ENCODE data around the gene HTRA2. TPM values are rescaled to one million over a fixed set of nuclear protein-coding genes. Genes with fewer than 3 reads are reported as not detected.

The HTRA2 gene
- total RNA-seq, 4 donors from 2014 or later, result 8.6 to 29.6 (median 21.0) TPM

DNA sequence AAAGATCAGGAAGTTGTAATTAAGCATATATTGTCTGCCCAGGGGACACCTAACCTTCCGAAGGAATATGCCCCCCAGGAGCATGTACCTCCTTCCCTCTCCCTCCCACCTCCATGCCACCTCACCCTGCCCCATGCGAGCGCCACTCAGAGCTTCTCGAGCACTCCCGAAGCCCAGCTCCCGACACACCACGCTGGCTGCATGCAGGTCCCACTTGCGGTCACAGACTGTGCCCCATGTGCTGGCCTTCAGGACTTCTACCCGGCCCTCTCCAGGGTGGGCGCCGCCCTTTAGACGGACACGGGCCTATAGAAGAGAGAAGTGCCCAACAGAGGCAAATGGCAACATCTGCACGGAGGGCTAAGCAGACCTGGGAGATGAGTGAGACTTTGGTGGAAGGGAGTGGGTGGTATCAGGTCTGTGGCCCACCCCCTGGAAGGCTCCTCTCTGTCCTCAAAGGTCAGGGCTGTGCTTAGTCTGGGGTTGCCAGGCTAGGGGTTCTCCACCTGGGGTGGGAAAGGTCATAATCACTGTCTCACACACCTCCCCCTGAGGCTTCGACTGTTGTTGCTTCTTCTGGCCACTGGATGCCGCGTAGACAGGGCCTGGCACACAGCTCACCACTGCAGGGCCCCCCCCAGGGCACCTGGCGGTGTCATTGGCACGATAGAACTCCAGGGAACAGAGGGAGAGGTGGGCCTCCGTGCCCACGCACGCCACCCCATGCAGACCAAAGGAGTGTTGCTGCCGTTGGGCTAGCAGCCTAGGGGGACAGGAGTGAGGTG, 6.6 kb downstream of the HTRA2 start:
- TF ChIP-seq POLR2AphosphoS5 (IDR thresholded peaks at IDR 0.05), result no peak
- TF ChIP-seq, protein P1, sequence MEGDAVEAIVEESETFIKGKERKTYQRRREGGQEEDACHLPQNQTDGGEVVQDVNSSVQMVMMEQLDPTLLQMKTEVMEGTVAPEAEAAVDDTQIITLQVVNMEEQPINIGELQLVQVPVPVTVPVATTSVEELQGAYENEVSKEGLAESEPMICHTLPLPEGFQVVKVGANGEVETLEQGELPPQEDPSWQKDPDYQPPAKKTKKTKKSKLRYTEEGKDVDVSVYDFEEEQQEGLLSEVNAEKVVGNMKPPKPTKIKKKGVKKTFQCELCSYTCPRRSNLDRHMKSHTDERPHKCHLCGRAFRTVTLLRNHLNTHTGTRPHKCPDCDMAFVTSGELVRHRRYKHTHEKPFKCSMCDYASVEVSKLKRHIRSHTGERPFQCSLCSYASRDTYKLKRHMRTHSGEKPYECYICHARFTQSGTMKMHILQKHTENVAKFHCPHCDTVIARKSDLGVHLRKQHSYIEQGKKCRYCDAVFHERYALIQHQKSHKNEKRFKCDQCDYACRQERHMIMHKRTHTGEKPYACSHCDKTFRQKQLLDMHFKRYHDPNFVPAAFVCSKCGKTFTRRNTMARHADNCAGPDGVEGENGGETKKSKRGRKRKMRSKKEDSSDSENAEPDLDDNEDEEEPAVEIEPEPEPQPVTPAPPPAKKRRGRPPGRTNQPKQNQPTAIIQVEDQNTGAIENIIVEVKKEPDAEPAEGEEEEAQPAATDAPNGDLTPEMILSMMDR (IDR thresholded peaks at IDR 0.05), result no peak
- H3K27ac ChIP-seq, result no peak overlapping the region
- H3K4me1 ChIP-seq, result peaks cover 0 to 8% (median under 1%) of the 10 kb centered on the region in 4 donors
- no peaks in the 10 kb centered on the region for H3K9me3 ChIP-seq
- DNase-seq, result no peak
- H3K27me3 ChIP-seq, result no peaks in the 10 kb centered on the region
- H3K4me3 ChIP-seq, result no peak overlapping the region
- intact Hi-C loops (cut with DNase I; ENCODE audit: low total_unique reads) (no loop called here), in situ Hi-C loops (cut with MboI; ENCODE audit: low pct_ligation_motif_present in 1 of 4, low pct_unique_long_range_greater_than_20kb in 1 of 4, low sequenced_read_pairs in 3 of 4) (no loop called here)
- 79 to 85% methylated on average over 8 to 23 of the region's 23 CpGs for whole genome bisulfite sequencing, 2 donors (ENCODE audit: low coverage in 1 of 2)
- H3K36me3 ChIP-seq, result peaks cover 0 to 4% (median 0%) of the 10 kb centered on the region in 4 donors

DNA sequence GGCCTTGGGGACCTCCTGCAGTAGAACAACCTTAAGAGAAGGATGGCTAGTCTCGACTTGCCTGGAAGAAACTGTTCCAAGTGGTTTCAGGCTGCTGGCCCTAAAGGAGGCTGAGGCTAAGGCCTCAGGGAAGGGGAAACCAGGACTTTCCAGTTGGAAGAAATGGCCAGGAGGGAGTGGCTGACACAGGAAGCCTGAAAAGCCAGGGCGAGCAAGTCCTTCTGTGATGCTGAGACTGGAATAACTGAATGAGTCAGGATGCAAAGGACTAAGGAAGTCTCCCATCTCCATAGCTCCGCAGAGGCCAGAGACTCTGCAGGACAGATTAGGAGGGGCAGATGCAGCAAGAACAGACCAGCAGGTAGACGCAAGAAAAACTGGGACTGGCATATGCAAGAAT, 7.4 kb downstream of the HTRA2 start:
- Histone ChIP-seq H3K4me3 (no peak overlapping the region), H3K9me3 (no peaks in the 10 kb centered on the region), H3K27me3 (no peaks in the 10 kb centered on the region), H3K27ac (no peak overlapping the region), H3K36me3 (peaks cover 0 to 4% (median 0%) of the 10 kb centered on the region in 4 donors), H3K4me1 (peaks cover 0 to under 1% (median 0%) of the 10 kb centered on the region in 4 donors)
- in situ Hi-C loops (cut with MboI; ENCODE audit: low pct_ligation_motif_present in 1 of 4, low pct_unique_long_range_greater_than_20kb in 1 of 4, low sequenced_read_pairs in 3 of 4), result no loop called here
- DNase-seq, result no peak
- intact Hi-C loops (cut with DNase I; ENCODE audit: low total_unique reads), result no loop called here
- 71 to 83% methylated on average over 2 to 4 of the region's 4 CpGs for WGBS, 2 donors (ENCODE audit: low coverage in 1 of 2)
- TF ChIP-seq EP300 (IDR thresholded peaks at IDR 0.05; ENCODE audit: low read depth) (no peak), POLR2AphosphoS5 (IDR thresholded peaks at IDR 0.05) (no peak), POLR2A (IDR thresholded peaks at IDR 0.05) (no peak)
- TF ChIP-seq, protein P1 (IDR thresholded peaks at IDR 0.05), result no peak

DNA sequence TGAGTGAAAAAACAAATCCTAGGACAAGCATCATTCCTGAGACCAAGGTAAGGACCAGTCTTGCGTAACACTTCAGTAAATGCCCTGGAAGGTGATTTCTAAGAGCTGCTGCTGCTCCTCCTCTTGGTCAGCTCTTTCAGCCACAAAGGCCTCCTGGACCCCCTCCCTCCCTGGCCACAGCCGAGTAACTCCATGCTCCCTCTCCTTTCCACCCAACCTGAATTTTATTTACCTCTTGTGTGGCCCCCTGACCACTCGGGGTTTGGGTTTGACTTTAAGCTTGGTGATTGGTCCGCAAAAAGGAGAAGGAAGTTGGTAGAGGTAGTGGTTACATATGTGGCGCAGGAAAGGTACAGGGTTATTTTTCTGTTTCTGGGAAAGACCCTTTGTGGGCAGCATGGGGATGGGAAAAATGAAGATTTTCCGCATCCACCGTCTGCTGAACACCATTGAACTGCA, 9.2 kb downstream of the HTRA2 start:
- H3K4me3 ChIP-seq, result no peak overlapping the region
- H3K27me3 ChIP-seq, result no peaks in the 10 kb centered on the region
- TF ChIP-seq, protein P1 (IDR thresholded peaks at IDR 0.05), result no peak
- TF ChIP-seq POLR2AphosphoS5 (IDR thresholded peaks at IDR 0.05), result no peak
- no peak for TF ChIP-seq EP300 (IDR thresholded peaks at IDR 0.05; ENCODE audit: low read depth)
- in situ Hi-C loops (cut with MboI; ENCODE audit: low pct_ligation_motif_present in 1 of 4, low pct_unique_long_range_greater_than_20kb in 1 of 4, low sequenced_read_pairs in 3 of 4) (no loop called here), intact Hi-C loops (cut with DNase I; ENCODE audit: low total_unique reads) (no loop called here)
- H3K4me1 ChIP-seq, result no peaks in the 10 kb centered on the region
- no peak overlapping the region for H3K27ac ChIP-seq
- H3K9me3 ChIP-seq, result no peaks in the 10 kb centered on the region
- DNase-seq, result no peak
- H3K36me3 ChIP-seq, result no peaks in the 10 kb centered on the region
- WGBS, 2 donors (ENCODE audit: low coverage in 1 of 2), result 61 to 100% methylated on average over 1 to 7 of the region's 7 CpGs

DNA sequence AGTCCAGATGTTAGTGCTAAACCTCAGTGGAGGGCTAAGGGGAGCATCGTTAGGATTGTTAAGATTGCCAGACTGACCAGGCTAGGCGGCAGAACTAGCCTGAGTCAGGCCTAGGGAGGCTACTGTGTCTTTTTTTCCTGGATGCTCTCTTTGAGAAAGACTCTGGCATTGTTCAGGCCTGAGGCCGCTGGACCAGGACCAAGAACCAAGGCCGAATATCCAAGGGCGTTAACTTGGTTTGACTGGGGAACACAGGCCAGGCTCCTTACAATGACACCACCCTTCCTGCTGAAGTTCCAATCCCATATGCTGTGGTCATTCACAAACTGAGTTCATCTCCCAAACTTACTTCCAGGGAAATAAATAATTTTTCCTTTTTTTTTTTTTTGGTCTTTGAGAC, 10.6 kb downstream of the HTRA2 start:
- in situ Hi-C loops (cut with MboI; ENCODE audit: low pct_ligation_motif_present in 1 of 4, low pct_unique_long_range_greater_than_20kb in 1 of 4, low sequenced_read_pairs in 3 of 4), result no loop called here
- no peaks in the 10 kb centered on the region for H3K9me3 ChIP-seq
- no peaks in the 10 kb centered on the region for H3K36me3 ChIP-seq
- WGBS, 2 donors (ENCODE audit: low coverage in 1 of 2), result 67% methylated on average over 5 of the region's 5 CpGs; no CpG with 5 or more reads in 1 of the 2 donors
- no peak for DNase-seq
- intact Hi-C loops (cut with DNase I; ENCODE audit: low total_unique reads), result no loop called here
- no peaks in the 10 kb centered on the region for H3K27me3 ChIP-seq
- TF ChIP-seq EP300 (IDR thresholded peaks at IDR 0.05; ENCODE audit: low read depth) (no peak), POLR2AphosphoS5 (IDR thresholded peaks at IDR 0.05) (no peak), POLR2A (IDR thresholded peaks at IDR 0.05) (no peak)
- TF ChIP-seq, protein P1 (IDR thresholded peaks at IDR 0.05), result no peak
- H3K4me3 ChIP-seq, result no peak overlapping the region
- H3K4me1 ChIP-seq, result no peaks in the 10 kb centered on the region
- H3K27ac ChIP-seq, result no peak overlapping the region

All from transverse colon (tissue), 4 donors.